Activated CD8-positive, alpha-beta T cell treated with anti-CD3 and anti-CD28 coated beads for 36 hours (primary cell): ENCODE measurements around the gene TPM1. TPM values are rescaled to one million over a fixed set of nuclear protein-coding genes. Genes with fewer than 3 reads are reported as not detected.

Experiments used
- ATAC-seq: fragments of 200-7000 bp; cut with Tn5 transposase; one replicate; pipeline ENCODE4 v1.10.0; 2021; ENCODE audit warnings: mild to moderate bottlenecking, moderate library complexity
- CTCF ChIA-PET: fragments of 350-600 bp; sonication (Branson Sonifier 250); formaldehyde crosslinking; loops from one replicate; lab custom pipeline; 2021; ENCODE audit warnings: antibody characterized with exemption; lab: Charles Lee
- POLR2A ChIA-PET: fragments of 350-600 bp; sonication (Branson Sonifier 250); formaldehyde crosslinking; loops from one replicate; lab custom pipeline; 2021; ENCODE audit warnings: antibody characterized with exemption; lab: Charles Lee
- DNase-seq: peaks from one replicate; pipeline ENCODE4 v3.0.0-alpha.2; 2020
- H3K27ac Mint-ChIP-seq: one replicate; pipeline ENCODE4 v1.8.0; 2021; ENCODE audit warnings: mild to moderate bottlenecking, mixed read lengths
- H3K27me3 Mint-ChIP-seq: one replicate; pipeline ENCODE4 v1.8.0; 2021; ENCODE audit warnings: mixed read lengths
- H3K36me3 Mint-ChIP-seq: one replicate; pipeline ENCODE4 v1.8.0; 2021; ENCODE audit warnings: low read depth, mixed read lengths
- H3K4me1 Mint-ChIP-seq: one replicate; pipeline ENCODE4 v1.8.0; 2021; ENCODE audit warnings: low read depth, mixed read lengths
- H3K4me3 Mint-ChIP-seq: one replicate; pipeline ENCODE4 v1.8.0; 2021; ENCODE audit warnings: mild to moderate bottlenecking, moderate library complexity, mixed read lengths
- H3K9me3 Mint-ChIP-seq: one replicate; pipeline ENCODE4 v1.8.0; 2021; ENCODE audit warnings: mixed read lengths
- CTCF ChIP-seq: fragments of 200-600 bp; IDR thresholded peaks from one replicate; pipeline ENCODE4 v1.8.0; 2022; ENCODE audit warnings: antibody characterized with exemption, mild to moderate bottlenecking
- intact Hi-C: fragments of 100-400 bp; cut with micrococcal nuclease; formaldehyde crosslinking; loops from one replicate; pipeline ENCODE4 v1.10.0; 2022
- total RNA-seq, 2 experiments: library from RNA; stranded (reverse); gene quantifications; one replicate each; pipeline ENCODE4 v1.2.3, GENCODE V29; 2021

The TPM1 gene
- total RNA-seq, 2 experiments from 2014 or later, result 6.0 to 6.3 TPM

DNA sequence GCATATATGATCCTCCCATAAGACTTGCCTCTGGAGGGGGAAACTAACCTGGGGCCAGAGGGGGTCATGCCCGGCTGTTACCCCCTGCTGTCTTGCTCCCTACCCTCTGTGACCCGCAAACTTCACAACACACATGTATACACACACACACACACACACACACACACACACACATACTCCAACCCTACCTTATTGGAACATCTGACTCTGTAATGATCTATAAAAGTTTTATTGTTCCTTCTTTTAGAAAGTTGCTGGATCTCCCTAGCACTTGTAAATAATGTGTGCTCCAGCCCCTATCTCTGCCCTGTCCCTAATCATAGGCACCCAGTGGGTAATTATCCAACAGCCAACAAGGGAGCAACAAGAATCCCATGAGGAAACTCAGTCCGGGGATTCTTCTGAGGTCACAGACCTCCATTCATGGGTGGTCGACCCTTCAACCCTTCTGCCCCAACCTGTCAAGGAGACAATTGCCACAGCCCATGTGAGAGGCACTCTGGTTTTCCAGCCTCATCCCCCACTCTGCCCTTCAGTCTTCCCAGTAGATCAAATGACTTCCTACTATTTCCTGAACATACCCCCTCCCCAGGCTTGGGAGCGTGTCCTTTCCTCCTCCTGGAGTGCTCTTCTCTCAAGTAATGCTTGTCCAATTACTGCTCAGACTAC is 14.0 kb upstream of the TPM1 start:
- TF ChIP-seq CTCF, result no peak
- no peaks in the 10 kb centered on the region for H3K36me3 Mint-ChIP-seq
- no peak for ATAC-seq
- intact Hi-C loops, result no loop called here
- DNase-seq, result no peak
- ChIA-PET CTCF (interaction anchor here (1.2 to 1.6 kb wide), 2 partner anchors 20 to 66 kb away, joined by 3 to 7 read pairs; no protein-coding TSS in a partner anchor), POLR2A (no interaction called here)
- no peak overlapping the region for H3K4me3 Mint-ChIP-seq
- no peaks in the 10 kb centered on the region for H3K4me1 Mint-ChIP-seq
- H3K27me3 Mint-ChIP-seq, result peaks cover 12% of the 10 kb centered on the region
- H3K27ac Mint-ChIP-seq, result no peak overlapping the region
- no peaks in the 10 kb centered on the region for H3K9me3 Mint-ChIP-seq

DNA sequence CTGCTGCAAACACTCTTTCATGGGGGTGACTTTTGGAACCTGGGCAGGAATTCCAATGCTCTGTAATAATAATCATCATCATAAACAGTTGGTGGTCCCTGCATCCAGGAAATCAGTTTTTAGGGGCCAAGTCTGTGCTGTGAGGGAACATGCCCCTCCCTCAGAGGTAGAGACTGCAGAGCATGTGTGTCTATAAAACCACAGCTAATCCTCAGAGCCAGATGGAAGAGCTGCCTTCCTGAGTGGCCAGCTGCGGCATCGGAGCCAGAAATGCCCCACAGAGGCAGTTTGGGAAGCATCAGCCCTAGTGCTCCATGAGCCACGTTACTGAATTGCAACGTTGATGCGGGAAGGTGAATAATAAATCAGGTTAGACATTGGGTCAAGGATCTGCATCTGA is 12.9 kb upstream of the TPM1 start:
- Mint-ChIP-seq H3K36me3 (no peaks in the 10 kb centered on the region), H3K9me3 (no peaks in the 10 kb centered on the region), H3K4me3 (no peak overlapping the region), H3K27ac (no peak overlapping the region), H3K27me3 (peaks cover 12% of the 10 kb centered on the region), H3K4me1 (no peaks in the 10 kb centered on the region)
- intact Hi-C loops, result no loop called here
- no peak for TF ChIP-seq CTCF
- ATAC-seq (no peak), DNase-seq (no peak)
- CTCF ChIA-PET, result interaction anchor here (1.2 kb wide), 1 partner anchor 64 kb away, joined by 3 read pairs; no protein-coding TSS in a partner anchor
- POLR2A ChIA-PET, result no interaction called here

GRCh38 chr15:63030101-63030551 is 12.4 kb upstream of the TPM1 start:
- TF ChIP-seq CTCF, result no peak
- POLR2A ChIA-PET, result no interaction called here
- DNase-seq, result no peak
- Mint-ChIP-seq H3K4me3 (no peak overlapping the region), H3K27ac (no peak overlapping the region), H3K27me3 (peaks cover 12% of the 10 kb centered on the region), H3K4me1 (no peaks in the 10 kb centered on the region), H3K36me3 (no peaks in the 10 kb centered on the region), H3K9me3 (no peaks in the 10 kb centered on the region)
- ATAC-seq, result no peak
- CTCF ChIA-PET, result interaction anchor here (1.2 to 7.9 kb wide), 2 partner anchors 18 to 64 kb away, joined by 3 to 43 read pairs; no protein-coding TSS in a partner anchor
- intact Hi-C loops, result no loop called here

DNA sequence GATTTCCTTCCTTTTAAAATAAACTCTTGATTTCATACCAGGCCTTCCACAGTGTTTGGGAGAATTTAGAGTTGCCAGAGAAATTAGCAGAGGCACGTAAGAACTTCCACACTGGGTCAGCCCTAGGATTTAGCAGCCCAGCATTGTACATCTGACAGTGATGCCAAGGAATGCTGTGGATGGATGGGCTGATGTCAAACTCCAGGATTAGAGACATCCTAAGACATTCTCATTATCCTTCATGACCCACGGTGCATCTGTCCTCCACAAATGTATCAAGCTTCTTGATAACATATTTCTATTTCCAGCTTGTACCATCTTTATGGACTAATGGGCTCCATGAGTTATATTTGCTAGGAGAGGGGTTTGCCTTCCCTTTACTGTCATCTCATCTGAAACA is 8.0 kb upstream of the TPM1 start:
- no peak for TF ChIP-seq CTCF

DNA sequence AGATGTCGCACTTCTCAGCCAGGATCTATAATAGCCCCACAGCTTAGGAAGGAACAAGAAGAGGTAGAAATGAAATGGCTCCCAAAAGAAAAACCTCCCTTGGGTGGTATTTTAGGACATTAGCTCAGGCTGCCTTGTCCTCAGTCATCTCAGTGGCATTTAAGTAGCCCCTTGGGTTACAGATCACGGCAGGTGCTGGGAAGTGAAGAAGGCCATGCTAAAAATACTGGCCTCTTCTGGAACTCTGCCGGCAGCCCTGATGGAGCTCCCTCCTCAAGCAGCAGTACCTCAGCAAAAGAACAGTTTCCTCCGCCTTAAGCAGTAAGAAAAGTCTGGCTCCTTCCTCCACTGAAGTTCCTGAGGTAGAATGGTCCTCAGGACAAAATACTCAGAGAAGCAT is 7.3 kb upstream of the TPM1 start:
- Mint-ChIP-seq H3K27ac (no peak overlapping the region), H3K4me3 (no peak overlapping the region), H3K9me3 (no peaks in the 10 kb centered on the region), H3K4me1 (no peaks in the 10 kb centered on the region), H3K27me3 (peaks cover 3% of the 10 kb centered on the region), H3K36me3 (no peaks in the 10 kb centered on the region)
- no peak for TF ChIP-seq CTCF
- ChIA-PET POLR2A (no interaction called here), CTCF (interaction anchor here (7.9 kb wide), 1 partner anchor 12 kb away, joined by 43 read pairs; no protein-coding TSS in a partner anchor)
- no peak for DNase-seq
- ATAC-seq, result no peak
- intact Hi-C loops, result no loop called here

More for the DNA sequence above, 8.0 kb upstream of the TPM1 start:
- CTCF ChIA-PET, result interaction anchor here (7.9 kb wide), 1 partner anchor 13 kb away, joined by 43 read pairs; no protein-coding TSS in a partner anchor
- intact Hi-C loops, result no loop called here
- H3K4me3 Mint-ChIP-seq, result no peak overlapping the region
- no peak for DNase-seq
- no peaks in the 10 kb centered on the region for H3K36me3 Mint-ChIP-seq
- no peak for ATAC-seq
- no peaks in the 10 kb centered on the region for H3K9me3 Mint-ChIP-seq
- peaks cover 5% of the 10 kb centered on the region for H3K27me3 Mint-ChIP-seq
- POLR2A ChIA-PET, result no interaction called here
- no peak overlapping the region for H3K27ac Mint-ChIP-seq
- no peaks in the 10 kb centered on the region for H3K4me1 Mint-ChIP-seq
